Fibroblast of villous mesenchyme (primary cell): ENCODE data around the gene RFX4. TPM values are rescaled to one million over a fixed set of nuclear protein-coding genes. Genes with fewer than 3 reads are reported as not detected.
A peak's percentile ranks its signal among the peaks of the same experiment; 100 is the strongest.

Experiments
- DNase-seq: peaks from one replicate; pipeline ENCODE4 v3.0.0-alpha.2; 2010; ENCODE audit warnings: low read depth
- H3K4me3 ChIP-seq: 2 replicates; pipeline ENCODE4 v1.5.1; 2011; ENCODE audit warnings: low read depth, mild to moderate bottlenecking, low read length
- CTCF ChIP-seq: IDR thresholded peaks from 2 replicates; pipeline ENCODE4 v1.5.1; 2012; ENCODE audit warnings: low read depth, mild to moderate bottlenecking, low read length; ENCODE audit not compliant: insufficient read depth
- total RNA-seq: library from RNA; depleted of rRNA; stranded (reverse); fragments of >200 nt; gene quantifications from 2 replicates; pipeline ENCODE4 v1.2.3, GENCODE V29; 2012

Gene RFX4
- total RNA-seq, 1 donor, result not detected

GRCh38 chr12:106764738-106765137 is 181.9 kb downstream of the RFX4 start:
- DNase-seq, result peak; percentile 55

GRCh38 chr12:106766393-106766826 is 183.6 kb downstream of the RFX4 start:
- H3K4me3 ChIP-seq, result no peak overlapping the region
- peak; percentile 65 for DNase-seq
- TF ChIP-seq CTCF, result no peak

More at GRCh38 chr12:106764738-106765137, 181.9 kb downstream of the RFX4 start:
- peak; percentile 35 for TF ChIP-seq CTCF
- no peak overlapping the region for H3K4me3 ChIP-seq

GRCh38 chr12:106767206-106767605 is 184.4 kb downstream of the RFX4 start:
- no peak overlapping the region for H3K4me3 ChIP-seq
- DNase-seq, result no peak
- no peak for TF ChIP-seq CTCF

- H3K4me3 ChIP-seq, result no peak overlapping the region
- DNase-seq, result peak; percentile 24
- TF ChIP-seq CTCF, result no peak
These were observed 185.4 kb downstream of the RFX4 start for GRCh38 chr12:106767954-106768822.

GRCh38 chr12:106769078-106769477 is 186.3 kb downstream of the RFX4 start:
- TF ChIP-seq CTCF, result no peak
- DNase-seq, result peak; percentile 28

GRCh38 chr12:106769546-106769945 is 186.7 kb downstream of the RFX4 start:
- peak; percentile 62 for DNase-seq
- no peak overlapping the region for H3K4me3 ChIP-seq
- TF ChIP-seq CTCF, result no peak

More at GRCh38 chr12:106769078-106769477, 186.3 kb downstream of the RFX4 start:
- no peak overlapping the region for H3K4me3 ChIP-seq
